Epithelial cell of prostate (primary cell): ENCODE results near the gene NKX1-2.

Experiments
- DNase-seq: peaks from one replicate; pipeline ENCODE4 v3.0.0-alpha.2; 2011; ENCODE audit warnings: low read depth, low spot score
- H3K27ac ChIP-seq: fragments of 450-650 bp; 2 replicates; pipeline ENCODE4 v1.5.1; 2017; ENCODE audit warnings: mild to moderate bottlenecking

NKX1-2 gene

DNA sequence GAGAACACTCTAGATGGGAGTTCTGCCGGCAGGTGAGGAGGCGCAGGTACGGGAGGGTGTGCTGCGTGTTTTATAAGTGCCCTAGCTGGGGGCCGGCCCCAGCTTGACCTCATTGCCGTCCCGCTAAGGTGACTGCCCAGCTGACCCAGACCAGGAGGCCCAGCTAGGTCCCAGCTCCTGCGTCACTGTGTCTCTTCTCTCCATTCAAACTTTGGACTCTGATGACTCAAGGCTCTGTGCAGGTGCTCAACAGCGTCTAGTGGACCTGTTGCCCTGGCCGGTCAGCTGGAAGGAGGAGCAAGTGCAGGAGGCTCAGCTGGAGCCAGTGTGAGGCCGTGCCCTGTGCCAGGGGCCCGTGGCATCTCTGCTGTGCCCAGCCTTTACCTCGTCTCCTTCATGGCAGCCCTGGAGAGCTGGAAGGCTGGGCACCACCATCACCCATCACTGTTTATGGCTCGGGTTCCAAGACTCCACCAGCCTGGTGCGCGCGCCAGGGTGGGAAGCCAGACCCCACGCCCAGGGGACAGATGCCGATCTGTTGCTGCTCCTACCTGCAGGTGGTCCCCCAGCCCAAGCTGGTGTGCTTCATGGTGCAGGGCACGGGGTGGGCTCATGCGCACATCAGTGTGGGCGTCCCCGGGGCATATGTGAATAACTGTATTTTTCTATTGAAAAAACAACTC, 26.3 kb upstream of the NKX1-2 start:
- H3K27ac ChIP-seq = no peak overlapping the region

DNA sequence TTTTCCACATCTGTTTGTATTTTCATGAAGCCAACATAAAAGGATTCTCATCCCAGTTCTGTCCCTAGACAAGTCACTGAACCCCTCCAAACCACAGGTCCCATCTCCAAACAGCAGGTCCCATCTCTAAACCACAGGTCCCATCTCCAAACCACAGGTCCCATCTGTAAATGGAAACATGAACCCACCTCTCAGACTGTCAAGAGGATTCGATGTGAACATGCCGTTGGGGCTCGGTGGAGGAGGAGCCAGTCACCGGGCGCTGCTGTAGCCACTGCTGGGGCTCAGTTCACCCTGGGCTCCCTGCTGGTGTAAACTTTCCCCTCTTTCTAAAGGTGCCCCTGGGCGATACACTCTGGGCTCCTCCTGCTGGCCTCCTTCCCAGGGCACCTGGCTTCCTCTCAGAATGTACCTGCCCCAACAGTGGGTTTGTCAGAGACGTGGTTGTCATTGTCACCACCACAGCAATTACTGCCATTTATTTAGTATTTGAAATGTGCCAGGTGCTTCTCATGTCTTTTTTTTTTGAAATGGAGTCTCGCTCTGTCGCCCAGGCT, 24.8 kb upstream of the NKX1-2 start:
- DNase-seq = no peak
- H3K27ac ChIP-seq = no peak overlapping the region

More for the DNA sequence above, 26.3 kb upstream of the NKX1-2 start:
- no peak for DNase-seq

DNA sequence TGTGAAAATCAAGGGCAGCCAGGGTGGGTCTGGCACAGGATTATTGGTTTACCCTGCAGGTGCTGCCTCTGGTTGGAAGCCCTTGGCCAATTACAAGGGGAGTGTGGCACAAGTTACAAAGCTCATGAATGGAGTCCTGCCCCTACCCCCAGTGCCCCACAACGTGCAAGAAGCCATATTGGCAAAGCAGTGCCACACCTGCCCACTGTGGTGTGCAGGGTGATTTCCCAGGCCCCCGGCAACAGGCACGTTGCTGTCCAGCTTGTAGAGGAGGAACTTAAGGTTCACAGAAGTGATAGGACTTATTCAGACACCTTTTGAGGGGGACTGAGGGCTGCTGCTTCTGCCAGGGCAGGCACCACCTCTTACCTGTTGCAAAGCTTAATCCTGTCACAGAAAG, 23.2 kb upstream of the NKX1-2 start:
- DNase-seq = no peak
- H3K27ac ChIP-seq = no peak overlapping the region

DNA sequence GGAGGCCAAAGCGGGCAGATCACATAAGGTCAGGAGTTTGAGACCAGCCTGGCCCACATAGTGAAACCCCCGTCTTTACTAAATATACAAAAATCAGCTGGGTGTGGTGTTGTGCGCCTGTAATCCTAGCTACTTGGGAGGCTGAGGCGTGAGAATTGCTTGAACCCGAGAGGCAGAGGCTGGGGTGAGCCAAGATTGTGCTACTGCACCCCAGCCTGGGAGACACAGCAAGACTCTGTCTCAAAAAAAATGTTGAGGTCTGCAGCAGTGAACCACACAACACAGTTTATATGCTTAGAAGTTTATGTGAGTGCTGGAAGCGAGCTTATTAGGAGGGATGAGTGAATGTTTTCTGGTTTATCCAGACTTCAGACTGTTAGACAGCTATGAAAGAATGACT, 22.2 kb upstream of the NKX1-2 start:
- DNase-seq = no peak
- H3K27ac ChIP-seq = no peak overlapping the region

DNA sequence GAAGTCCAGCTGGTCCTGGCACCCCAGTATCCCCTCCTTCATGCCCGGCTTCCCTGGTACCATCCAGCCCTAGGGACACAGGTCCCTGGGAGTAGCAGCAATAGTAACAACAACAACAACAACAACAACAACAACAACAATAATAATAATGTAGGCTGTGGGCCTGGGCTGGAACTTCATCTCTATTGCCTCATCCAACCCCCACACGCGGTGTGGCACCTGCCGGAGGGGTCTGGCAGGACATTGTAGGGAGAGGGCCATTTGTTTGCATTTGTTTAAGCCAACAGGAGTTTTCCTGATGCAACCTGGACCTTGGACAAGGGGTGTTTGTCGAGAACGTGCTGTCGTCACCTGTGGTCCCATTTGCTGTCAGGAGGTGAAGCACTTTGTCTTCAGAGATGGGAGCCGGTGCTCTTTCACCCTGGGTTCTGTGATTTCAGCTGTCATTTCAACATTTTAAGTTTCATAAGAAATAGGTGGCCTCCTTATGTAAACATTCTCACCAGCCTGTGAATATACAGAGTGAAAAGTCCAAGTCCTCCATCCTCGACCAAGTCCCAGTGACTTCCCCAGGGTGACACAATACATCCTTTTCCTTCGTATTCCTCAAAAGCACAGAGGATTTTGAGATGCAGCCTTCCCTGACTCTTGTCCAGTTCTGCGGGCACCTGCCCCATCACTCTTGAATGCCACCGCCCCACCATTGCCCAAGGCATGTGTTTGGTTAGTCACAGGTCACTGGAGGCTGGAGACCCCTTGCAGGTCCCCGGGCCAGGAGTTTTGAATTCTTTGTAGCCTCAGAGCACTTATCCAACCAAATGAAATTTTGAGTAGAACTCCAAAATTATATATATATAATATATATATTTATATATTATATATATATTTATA, 21.0 kb upstream of the NKX1-2 start:
- no peak overlapping the region for H3K27ac ChIP-seq
- DNase-seq = no peak

DNA sequence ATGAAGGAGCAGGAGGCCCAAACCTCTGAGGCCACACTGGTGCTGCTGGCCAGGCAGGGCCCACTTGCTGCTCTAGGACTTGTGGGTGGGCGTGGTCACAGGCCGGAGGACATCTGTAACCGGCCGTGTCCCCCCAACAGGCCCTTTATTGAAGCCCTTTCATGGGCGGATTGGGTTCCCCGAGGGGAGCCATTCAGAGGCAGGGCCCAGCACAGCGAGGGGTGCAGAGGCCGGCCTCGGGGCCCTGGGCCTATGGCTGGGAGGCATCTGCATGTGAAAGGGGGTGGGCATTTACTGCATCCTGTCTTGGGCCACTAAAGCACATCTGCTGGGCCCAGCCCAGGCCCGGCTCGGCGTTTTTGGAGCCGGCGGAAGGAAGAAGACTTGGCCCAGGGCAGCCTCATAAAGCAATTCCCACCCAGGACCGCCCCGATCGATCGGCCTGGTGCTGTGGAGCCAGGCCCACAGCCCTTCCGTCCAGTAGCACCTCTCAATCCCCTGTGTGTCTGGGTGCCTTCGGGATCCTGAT, 20.2 kb upstream of the NKX1-2 start:
- no peak for DNase-seq
- no peak overlapping the region for H3K27ac ChIP-seq

DNA sequence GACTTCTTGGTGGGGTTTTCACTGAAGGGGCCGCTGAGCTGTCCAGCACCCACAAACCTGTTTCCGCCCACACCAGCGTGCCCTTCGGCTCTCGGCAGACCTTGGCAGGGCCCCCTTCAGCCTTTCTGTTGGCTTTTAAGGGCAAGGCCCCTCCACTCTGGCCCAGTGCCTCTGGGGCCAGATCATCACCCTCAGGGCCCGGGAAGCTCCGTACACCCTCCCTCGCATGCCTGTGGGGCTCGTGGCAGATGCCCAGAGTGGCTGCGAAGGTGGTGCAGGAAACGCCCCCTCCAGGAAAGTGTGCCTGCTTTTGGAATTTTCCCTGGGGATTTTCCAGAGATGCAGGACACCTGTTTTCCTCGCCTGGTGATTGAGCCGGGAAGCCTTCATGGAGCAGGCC, 18.8 kb upstream of the NKX1-2 start:
- no peak overlapping the region for H3K27ac ChIP-seq
- DNase-seq = no peak

DNA sequence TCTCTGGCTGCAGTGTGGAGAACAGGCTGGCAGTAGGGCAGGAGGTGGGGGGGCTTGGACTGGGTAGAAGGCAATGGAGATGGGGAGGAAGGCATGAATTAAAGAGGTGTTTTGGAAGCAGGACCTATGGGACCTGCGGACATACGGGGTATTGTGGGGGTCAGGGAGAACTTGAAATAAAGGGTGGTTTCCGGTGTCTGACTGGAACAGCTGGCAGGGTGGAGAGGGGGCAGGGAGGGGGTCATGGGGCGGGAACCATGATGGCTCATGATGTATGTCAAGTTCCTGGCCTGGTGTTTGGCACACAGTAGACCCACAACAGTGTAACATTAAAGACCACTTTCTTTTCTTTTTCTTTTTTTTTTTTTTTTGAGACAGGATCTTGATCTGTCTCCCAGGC, 17.3 kb upstream of the NKX1-2 start:
- DNase-seq = no peak
- H3K27ac ChIP-seq = no peak overlapping the region

DNA sequence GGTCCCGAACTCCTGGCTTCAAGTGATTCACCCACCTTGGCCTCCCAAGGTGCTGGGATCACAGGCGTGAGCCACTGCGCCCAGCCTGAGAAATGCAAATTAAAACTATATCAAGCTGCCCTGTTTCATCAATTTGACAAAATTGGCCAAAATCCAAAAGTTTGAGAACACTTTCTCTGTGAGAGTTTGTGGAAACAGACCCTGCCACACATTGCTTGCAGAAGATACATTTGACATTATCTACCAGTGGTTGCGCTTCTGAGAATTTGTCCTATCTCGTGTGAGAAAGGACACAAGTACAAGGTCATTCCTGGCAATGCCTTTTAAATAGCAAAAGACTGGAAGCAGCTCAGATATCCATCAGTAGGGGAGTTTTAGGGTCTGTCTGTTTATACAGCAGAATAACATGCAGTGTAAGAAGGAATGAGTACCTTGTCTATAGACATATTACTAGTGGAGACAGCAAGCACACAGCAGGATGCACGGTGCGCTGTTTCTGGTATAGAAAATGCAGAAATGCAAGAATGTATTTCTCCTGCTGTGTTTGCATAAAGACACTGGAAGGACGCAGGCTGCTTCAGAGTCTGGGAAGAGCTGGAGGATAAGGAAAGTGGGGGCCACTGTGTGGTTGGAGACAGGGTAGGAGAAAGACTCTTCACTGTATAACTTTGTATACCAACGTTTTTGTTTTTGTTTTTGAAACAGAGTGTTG, 16.1 kb upstream of the NKX1-2 start:
- no peak overlapping the region for H3K27ac ChIP-seq
- DNase-seq = no peak

DNA sequence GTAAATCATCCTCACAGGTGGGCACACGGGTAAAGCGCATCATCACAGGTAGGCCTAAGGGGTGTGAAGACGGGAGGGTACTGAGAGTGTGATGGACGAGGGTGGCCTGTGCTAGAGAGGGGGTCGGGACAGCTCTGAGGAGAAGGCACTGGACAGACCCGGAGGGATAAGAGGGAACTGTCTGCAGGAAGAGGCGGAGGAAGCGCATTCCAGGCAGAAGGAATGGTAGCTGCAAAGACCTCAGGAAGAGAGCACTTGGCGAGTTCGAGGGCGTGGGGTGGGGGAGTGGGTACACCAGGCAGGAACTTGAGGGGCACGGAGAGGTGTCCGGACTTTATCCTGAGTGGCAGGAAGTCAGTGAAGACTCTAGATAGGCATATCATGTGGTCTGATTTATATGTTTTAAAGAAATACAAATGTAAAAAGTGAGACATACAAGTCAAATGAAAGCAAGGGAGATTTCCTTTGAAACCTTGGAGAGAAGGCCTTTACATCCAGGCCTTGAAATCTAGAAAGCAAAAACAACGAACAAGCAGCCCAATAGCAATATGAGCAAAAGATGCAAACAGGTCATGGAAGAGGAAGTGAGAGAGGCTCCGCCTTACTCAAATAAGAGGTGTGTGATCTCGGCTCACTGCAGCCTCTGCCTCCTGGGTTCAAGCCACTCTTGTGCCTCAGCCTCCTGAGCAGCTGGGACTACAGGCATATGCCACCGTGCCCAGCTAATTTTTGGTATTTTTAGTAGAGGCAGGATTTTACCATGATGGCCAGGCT, 15.4 kb upstream of the NKX1-2 start:
- DNase-seq = no peak
- H3K27ac ChIP-seq = no peak overlapping the region

DNA sequence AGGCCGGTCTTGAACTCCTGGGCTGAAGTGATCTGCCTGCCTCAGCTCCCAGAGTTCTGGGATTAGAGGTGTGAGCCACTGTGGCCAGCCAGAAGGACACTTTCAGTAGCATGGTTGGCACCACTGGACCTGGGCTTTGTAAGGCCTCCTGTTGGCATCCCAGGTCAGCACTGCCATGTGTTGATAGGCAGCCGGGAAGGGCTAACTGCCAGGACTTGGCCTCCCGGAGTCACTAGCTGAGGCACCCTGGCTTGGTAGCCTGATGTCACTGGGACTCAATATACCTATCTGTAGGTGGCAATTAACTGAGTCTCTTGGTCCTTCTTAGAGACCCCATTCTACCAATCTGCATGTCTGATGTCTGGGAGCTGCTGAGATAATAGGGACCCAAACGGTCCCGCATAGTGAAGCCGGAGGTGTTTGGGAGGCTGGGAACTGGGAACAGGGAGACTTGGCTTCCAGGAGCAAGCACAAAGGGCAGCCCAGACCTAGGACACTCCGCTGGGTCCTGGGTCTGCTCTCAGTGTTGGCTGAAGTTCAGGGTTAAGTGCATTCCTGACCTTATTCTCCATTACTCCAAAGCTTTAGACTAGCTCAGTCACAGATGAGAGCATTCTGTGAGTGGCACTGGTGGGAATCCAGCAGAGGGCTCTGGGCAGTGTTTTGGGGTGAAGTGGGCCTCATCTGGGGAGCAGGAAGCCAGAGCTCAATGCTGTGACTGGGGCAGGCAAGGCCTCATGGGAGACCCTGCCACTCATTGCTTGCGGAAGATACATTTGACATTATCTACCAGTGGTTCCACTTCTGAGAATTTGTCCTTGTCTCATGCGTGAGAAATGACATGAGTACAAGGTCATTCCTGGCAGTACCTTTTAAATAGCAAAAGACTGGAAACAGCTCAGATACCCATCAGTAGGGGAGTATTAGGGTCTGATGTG, 14.5 kb upstream of the NKX1-2 start:
- no peak for DNase-seq
- no peak overlapping the region for H3K27ac ChIP-seq

DNA sequence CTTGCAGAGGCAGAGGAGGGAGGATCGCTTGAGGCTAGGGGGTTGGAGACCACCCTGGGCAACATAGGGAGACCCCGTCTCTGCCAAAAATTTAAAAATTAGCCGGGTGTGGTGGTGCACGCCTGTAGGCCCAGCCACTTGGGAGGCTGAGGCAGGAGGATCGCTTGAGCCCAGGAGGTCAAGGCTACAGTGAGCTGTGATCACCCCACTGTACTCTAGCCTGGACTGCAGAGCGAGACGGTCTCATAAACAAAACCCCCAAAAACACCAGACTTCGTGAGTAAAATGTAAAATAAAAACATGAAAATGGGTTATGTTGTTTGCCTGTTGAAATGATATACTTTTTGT, 12.5 kb upstream of the NKX1-2 start:
- no peak for DNase-seq
- H3K27ac ChIP-seq = no peak overlapping the region

DNA sequence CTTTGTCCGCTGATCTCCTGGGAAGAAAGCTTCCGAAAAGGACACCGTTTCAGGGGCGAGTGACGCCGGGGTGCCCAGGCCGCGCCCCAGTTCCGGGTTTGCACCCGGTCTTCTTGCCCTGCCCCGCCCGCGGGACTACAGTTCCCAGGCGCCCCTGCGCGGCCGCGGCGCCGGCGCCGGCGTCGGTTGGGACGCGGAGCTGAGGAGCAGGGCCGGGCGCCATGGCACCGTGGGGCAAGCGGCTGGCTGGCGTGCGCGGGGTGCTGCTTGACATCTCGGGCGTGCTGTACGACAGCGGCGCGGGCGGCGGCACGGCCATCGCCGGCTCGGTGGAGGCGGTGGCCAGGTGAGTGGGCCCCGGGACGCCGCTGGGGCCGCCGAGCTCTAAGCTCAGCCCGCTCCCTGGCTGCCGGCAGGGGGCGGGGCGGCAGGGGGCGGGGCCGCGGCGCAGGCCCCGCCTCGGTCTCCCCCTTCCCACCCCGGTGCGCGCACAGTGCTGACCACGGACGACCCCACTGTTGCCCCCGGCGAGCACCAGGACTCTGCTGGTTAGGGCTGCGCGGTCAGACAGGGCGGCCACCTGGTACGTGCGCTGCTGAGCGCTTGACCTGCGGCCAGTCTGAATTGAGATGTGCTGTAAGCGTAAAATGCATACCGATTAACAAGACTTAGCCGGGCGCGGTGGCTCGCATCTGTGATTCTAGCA, 12.0 kb upstream of the NKX1-2 start, which contains the start of gene LHPP:
Gene LHPP, plus strand, starts transcription at position 182 of the 706 bp plus-strand sequence. Its CDS starts 40 bp downstream, at position 222.
- DNase-seq = peak; percentile 24
- H3K27ac ChIP-seq = peak within 1 kb of the TSS; percentile 55

DNA sequence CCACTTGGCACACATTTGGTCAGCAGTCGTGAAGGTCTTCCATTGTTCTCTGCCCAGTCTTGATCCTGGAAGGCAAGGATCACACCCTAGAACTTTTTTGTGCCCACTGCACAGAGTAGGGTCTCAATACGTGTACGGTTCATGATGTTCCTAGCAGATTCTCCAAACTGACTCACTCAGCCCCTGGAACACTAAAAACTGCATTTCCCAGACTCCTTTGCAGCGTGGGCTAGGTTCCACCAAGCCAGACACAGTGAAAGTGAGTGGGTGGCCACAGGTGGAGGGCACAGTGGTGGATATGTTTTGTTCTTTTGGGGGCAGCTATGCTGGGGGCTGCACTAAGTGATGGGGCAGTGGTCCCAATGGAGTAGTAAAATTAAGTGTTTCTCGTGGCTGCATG, 10.3 kb upstream of the NKX1-2 start:
- no peak for DNase-seq

DNA sequence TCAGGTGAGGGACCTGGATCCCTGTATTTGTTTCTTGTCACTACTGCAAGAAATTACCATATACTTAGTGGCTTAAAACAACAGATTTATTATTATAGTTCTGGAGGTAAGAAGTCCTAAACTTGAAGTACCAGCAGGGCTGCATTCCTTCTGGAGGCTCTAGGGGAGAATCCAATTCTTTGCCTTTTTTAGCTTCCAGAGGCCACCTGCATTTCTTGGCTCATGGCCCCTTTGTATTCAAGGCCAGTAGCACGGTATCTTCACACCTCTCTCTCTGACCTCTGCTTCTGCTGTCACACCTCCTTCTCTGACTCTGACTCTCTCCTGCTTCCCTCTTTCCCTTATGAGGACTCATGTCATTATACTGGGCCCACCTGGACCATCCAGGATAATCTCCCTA, 9.6 kb upstream of the NKX1-2 start:
- no peak for DNase-seq
- H3K27ac ChIP-seq = no peak overlapping the region

More for the DNA sequence above, 10.3 kb upstream of the NKX1-2 start:
- H3K27ac ChIP-seq = no peak overlapping the region

DNA sequence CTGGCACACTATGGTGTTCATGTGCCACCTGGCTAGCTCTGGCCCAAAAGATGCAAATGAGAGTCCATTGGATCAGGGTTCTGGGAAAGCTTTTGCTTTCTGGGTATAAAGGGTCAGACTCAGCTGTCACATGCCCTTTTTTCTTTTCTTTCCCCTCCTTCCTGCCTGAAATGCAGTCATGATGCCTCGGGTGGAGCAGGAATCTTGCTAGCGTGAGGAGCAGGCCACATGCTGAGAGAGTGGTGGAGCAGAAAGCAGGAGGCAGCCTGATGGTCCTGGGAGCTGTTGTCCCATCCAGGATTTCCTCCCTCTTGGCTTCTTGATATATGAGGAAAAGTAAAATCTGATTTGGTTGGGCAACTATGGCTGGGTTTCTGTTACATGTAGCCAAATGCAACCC, 9.1 kb upstream of the NKX1-2 start:
- no peak for DNase-seq
- no peak overlapping the region for H3K27ac ChIP-seq

DNA sequence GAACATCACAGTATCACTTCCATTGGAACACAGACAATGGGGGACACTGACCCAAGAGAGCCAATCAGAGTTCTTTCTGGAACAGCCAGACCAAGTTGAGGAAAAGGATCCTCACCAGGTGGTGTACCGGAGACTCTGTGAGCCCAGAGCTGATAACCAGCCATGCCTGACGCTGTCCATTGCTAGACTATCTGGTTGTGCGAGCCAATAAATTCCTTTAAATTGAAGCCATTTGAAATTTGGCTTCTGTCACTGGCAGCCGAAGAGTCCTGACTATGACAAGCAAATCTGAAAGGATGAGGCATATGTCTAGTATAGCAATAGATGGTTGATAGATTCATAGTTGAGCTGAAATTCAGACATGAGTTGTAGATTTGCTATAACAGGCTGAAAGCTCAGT, 8.6 kb upstream of the NKX1-2 start:
- no peak for DNase-seq
- no peak overlapping the region for H3K27ac ChIP-seq

DNA sequence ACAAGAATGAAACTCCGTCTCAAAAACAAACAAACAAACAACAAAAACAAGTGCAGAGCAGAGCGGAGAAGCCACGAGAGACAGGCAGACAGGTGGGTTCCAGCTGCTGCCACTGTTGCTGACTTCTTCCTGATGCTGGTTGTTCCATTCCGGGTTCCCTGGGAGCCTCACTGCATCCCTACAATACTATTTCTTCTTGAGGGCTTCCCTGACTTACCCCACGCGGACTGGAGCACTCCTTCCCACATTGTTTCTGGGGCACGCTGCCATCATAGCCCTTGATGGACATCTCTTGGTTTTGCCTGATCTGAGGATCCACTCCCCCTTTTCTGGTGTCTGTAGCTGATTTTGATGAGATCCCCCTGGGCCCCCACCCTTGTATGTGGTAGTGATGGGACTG, 5.6 kb upstream of the NKX1-2 start:
- no peak overlapping the region for H3K27ac ChIP-seq
- DNase-seq = no peak
